Fibroblast of villous mesenchyme (primary cell): ENCODE measurements around the gene BCL2L1. TPM values are rescaled to one million over a fixed set of nuclear protein-coding genes. Genes with fewer than 3 reads are reported as not detected.

Experiments used
- DNase-seq: peaks from one replicate; pipeline ENCODE4 v3.0.0-alpha.2; 2010; ENCODE audit warnings: low read depth
- H3K4me3 ChIP-seq: 2 replicates; pipeline ENCODE4 v1.5.1; 2011; ENCODE audit warnings: low read depth, mild to moderate bottlenecking, low read length
- CTCF ChIP-seq: IDR thresholded peaks from 2 replicates; pipeline ENCODE4 v1.5.1; 2012; ENCODE audit warnings: low read depth, mild to moderate bottlenecking, low read length; ENCODE audit not compliant: insufficient read depth
- total RNA-seq: library from RNA; depleted of rRNA; stranded (reverse); fragments of >200 nt; gene quantifications from 2 replicates; pipeline ENCODE4 v1.2.3, GENCODE V29; 2012

Gene BCL2L1
- total RNA-seq, 1 donor = 113 TPM

- peak overlapping the region; percentile 24 for H3K4me3 ChIP-seq
- no peak for DNase-seq
- no peak for TF ChIP-seq CTCF
These were observed 5.0 kb downstream of the BCL2L1 start for GRCh38 chr20:31717478-31718201.

GRCh38 chr20:31716818-31717477 is 5.7 kb downstream of the BCL2L1 start:
- H3K4me3 ChIP-seq = no peak overlapping the region
- TF ChIP-seq CTCF = no peak
- DNase-seq = no peak

GRCh38 chr20:31716351-31716750 is 6.3 kb downstream of the BCL2L1 start:
- no peak for TF ChIP-seq CTCF
- H3K4me3 ChIP-seq = no peak overlapping the region

GRCh38 chr20:31715766-31716165 is 6.9 kb downstream of the BCL2L1 start:
- H3K4me3 ChIP-seq = no peak overlapping the region
- no peak for DNase-seq
- TF ChIP-seq CTCF = no peak

More at GRCh38 chr20:31716351-31716750, 6.3 kb downstream of the BCL2L1 start:
- no peak for DNase-seq

GRCh38 chr20:31713312-31714273 is 9.1 kb downstream of the BCL2L1 start:
- no peak for TF ChIP-seq CTCF
- peak; percentile 86 for DNase-seq
- peak overlapping the region; percentile 45 for H3K4me3 ChIP-seq

GRCh38 chr20:31712564-31713311 is 9.9 kb downstream of the BCL2L1 start:
- no peak for TF ChIP-seq CTCF
- DNase-seq = peak; percentile 78

More at GRCh38 chr20:31712564-31713311, 9.9 kb downstream of the BCL2L1 start:
- peak overlapping the region; percentile 45 for H3K4me3 ChIP-seq
